Measurements from ENCODE around the gene MYO9A.

DNA sequence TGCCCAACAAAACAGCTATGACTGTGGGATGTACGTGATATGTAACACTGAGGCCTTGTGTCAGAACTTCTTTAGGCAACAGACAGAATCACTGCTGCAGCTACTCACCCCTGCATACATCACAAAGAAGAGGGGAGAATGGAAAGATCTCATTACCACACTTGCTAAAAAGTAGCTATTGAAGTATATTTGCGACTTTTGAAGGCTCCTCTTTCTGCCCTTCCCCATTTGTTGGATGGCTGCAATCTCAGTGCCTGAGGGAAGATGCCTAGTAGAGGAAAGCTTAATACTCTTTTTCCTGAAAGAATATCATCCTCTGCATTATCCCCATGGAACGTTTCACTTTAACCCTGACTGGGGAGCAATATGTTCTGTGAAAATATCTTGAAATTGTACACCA is 22.1 kb upstream of the MYO9A start:
- TF ChIP-seq, protein P1, sequence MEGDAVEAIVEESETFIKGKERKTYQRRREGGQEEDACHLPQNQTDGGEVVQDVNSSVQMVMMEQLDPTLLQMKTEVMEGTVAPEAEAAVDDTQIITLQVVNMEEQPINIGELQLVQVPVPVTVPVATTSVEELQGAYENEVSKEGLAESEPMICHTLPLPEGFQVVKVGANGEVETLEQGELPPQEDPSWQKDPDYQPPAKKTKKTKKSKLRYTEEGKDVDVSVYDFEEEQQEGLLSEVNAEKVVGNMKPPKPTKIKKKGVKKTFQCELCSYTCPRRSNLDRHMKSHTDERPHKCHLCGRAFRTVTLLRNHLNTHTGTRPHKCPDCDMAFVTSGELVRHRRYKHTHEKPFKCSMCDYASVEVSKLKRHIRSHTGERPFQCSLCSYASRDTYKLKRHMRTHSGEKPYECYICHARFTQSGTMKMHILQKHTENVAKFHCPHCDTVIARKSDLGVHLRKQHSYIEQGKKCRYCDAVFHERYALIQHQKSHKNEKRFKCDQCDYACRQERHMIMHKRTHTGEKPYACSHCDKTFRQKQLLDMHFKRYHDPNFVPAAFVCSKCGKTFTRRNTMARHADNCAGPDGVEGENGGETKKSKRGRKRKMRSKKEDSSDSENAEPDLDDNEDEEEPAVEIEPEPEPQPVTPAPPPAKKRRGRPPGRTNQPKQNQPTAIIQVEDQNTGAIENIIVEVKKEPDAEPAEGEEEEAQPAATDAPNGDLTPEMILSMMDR (conservative IDR thresholded peaks at IDR 0.05) = no peak
- TF ChIP-seq ZFX (IDR thresholded peaks at IDR 0.05) = no peak
